HTR-8/SVneo (cell line): ENCODE measurements around the gene HEXIM1.

Experiments
- DNase-seq: peaks from one replicate; pipeline ENCODE4 v3.0.0; 2011; ENCODE audit warnings: low spot score, mixed read lengths; ENCODE audit not compliant: insufficient read length
- FAIRE-seq: peaks from 2 replicates; lab custom pipeline; 2011; peaks lifted over from hg19 to GRCh38; lab: Jason Lieb, UNC

Gene HEXIM1

GRCh38 chr17:45148183-45149036 lies at the start of gene HEXIM1:
Gene HEXIM1 (plus strand): TSS chr17:45148475. CDS start chr17:45149191, 716 bp downstream.
- peak; percentile 87 for FAIRE-seq
- peak; percentile 99 for DNase-seq

- FAIRE-seq (peak; percentile 88), DNase-seq (peak; percentile 97)
Measured at GRCh38 chr17:45098869-45099616, 49.2 kb upstream of the HEXIM1 start.

- no peak for DNase-seq
- peak; percentile 33 for FAIRE-seq
Measured at GRCh38 chr17:45101546-45101882, 46.8 kb upstream of the HEXIM1 start.

GRCh38 chr17:45101883-45102811 lies 46.1 kb upstream of the HEXIM1 start:
- FAIRE-seq (peak; percentile 57), DNase-seq (no peak)

- peak; percentile 40 for FAIRE-seq
- no peak for DNase-seq
Measured at GRCh38 chr17:45102856-45103255, 45.4 kb upstream of the HEXIM1 start.

- DNase-seq = no peak
- FAIRE-seq = peak; percentile 65
Measured at GRCh38 chr17:45103269-45103795, 44.9 kb upstream of the HEXIM1 start.

GRCh38 chr17:45104029-45104428 lies 44.2 kb upstream of the HEXIM1 start:
- no peak for FAIRE-seq
- no peak for DNase-seq

- no peak for FAIRE-seq
- DNase-seq = no peak
Measured at GRCh38 chr17:45104497-45104896, 43.8 kb upstream of the HEXIM1 start.

GRCh38 chr17:45104907-45105624 lies 43.2 kb upstream of the HEXIM1 start:
- FAIRE-seq (peak; percentile 57), DNase-seq (no peak)

- DNase-seq (no peak), FAIRE-seq (no peak)
Measured at GRCh38 chr17:45106096-45106495, 42.2 kb upstream of the HEXIM1 start.

GRCh38 chr17:45106582-45106981 lies 41.7 kb upstream of the HEXIM1 start:
- DNase-seq = no peak
- peak; percentile 52 for FAIRE-seq

GRCh38 chr17:45107293-45108010 lies 40.8 kb upstream of the HEXIM1 start:
- no peak for FAIRE-seq
- no peak for DNase-seq

- no peak for DNase-seq
- no peak for FAIRE-seq
Measured at GRCh38 chr17:45108051-45108450, 40.2 kb upstream of the HEXIM1 start.

GRCh38 chr17:45108595-45109521 lies 39.4 kb upstream of the HEXIM1 start:
- DNase-seq (no peak), FAIRE-seq (peak; percentile 28)

- DNase-seq = no peak
- no peak for FAIRE-seq
Measured at GRCh38 chr17:45110676-45111611, 37.3 kb upstream of the HEXIM1 start.

- no peak for FAIRE-seq
- DNase-seq = no peak
Measured at GRCh38 chr17:45111850-45112249, 36.4 kb upstream of the HEXIM1 start.
